HG02759 (cell line): ENCODE data around the gene TMC2.
"Not testable (repeated sequence)": the region's sequence is repeated elsewhere in the genome, so short reads cannot be mapped to it uniquely, and the experiment has no call there.

Experiments
- ATAC-seq: cut with Tn5 transposase; IDR thresholded peaks from one replicate; pipeline ENCODE4 v1.9.1; 2021; ENCODE audit warnings: mild to moderate bottlenecking, moderate library complexity; ENCODE audit not compliant: unreplicated experiment

TMC2 gene

DNA sequence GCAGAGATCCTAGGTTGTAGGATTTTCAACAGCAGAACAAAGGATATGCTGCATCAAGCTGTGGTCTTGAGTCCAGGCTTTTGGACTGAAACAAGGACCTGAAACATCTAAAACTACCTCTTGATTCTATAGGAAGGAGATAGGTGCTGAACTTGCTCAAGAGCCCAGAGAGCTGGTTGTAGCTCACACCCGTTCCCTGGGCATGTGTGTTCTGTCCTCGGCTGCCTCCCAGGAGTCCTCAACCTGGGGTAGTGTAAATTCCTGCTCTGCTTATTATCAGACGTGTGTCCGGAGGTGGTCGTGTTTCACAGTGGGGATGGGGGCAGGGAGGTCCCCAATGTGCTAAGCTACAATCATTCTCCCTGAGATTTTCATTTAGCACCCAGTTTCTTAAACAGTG, 120.9 kb downstream of the TMC2 start:
- ATAC-seq = no peak

DNA sequence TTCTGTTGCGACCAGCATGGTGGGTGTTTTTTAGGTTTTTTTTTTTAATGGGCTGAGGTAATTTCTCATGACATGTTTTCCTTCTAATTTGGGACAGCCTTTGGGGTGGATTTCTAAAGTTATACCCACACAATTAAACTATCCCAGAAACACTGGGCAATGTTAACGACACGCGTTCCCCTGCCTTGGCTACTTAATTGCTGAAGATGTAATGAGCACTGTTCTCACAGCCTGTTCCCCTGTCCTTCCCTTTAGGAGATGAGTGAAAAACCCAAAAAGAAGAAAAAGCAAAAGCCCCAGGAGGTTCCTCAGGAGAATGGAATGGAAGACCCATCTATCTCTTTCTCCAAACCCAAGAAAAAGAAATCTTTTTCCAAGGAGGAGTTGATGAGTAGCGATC, 121.3 kb downstream of the TMC2 start:
- ATAC-seq = no peak

DNA sequence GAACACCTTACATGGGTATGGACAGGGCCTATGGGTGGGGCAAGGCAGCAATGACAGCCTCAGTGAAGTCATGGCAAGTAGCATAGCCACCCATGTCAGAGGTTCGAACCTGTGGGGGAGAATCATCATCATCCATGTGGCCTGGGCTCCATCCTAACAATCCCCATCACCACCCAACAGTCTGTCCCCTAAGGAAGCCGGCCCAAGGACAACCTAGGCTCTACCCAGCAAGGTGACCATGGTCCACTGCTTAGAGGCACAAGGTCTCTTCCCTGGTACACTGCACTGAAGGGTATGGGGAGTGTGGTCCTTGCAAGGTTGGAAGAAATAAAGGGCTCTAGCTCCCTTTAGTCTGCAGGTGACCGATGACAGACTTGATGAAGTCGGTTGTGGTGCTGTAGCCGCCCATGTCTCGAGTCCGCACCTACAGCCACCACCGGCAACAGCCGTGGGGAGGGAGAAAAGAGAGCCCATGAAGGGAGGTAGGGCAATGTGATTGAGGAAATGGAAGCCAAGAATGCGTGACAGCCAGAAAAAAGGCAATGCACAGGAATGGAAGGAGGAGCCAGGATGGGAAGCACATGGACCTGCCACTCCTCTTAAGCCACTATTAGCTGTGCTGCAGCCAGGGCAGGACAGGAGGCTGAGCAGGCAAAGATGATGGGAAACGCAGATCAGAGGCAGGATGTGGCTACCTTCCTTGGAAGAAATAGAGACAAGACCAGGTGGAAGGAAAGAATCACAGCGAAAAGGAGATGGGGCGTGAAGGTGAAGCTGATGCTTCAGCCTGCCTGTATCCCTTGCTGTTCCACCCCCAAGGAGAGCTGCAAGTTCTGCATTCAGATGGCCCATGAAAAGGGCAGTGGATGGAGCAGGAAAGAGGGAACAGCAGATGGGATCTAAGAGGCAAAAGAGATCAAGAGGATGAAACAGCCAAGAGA, 122.3 kb downstream of the TMC2 start:
- no peak for ATAC-seq

DNA sequence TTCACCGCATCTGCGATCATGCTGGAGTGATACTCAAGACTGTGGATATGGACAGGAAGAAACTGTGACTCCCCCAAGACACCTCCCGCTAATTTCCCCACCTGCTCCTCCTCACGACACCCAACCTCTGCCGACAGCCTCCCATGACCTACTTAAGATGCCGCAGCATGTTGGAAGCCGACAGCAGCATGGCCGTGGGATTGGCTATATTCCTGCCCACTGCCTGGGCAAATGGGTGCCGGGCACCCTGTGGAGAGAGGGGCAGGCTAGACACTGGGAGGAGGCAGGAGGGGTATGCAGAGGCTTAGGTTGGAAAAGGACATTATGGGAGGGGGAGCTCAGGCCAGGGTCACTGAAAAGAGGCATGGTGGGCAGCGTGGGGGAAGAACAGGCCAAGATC, 123.2 kb downstream of the TMC2 start:
- ATAC-seq = no peak

DNA sequence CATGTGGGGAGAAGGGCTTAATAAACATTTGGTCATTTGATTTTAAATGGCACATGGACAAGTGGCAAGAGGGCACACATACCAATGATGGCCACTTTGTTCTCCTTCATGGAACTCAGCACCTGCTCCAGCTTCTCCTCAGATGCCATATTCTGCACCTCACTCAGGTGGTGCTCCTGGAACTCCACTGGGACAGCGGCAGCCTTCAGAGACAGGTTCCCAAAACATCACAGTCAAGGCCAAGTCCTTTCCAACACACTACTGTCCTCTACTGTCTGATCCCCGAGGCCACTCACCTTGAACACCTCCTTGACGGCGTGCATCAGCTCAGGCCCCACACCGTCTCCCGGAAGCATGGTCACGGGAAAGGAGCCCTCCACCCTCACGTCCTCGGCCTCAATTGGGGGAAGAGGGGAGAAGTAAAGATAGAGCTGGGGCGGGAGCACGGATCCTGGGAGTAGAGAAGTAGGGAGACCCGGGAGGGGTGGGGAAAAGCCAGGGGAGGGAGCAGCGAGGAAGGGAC, 127.1 kb downstream of the TMC2 start:
- ATAC-seq = no peak

DNA sequence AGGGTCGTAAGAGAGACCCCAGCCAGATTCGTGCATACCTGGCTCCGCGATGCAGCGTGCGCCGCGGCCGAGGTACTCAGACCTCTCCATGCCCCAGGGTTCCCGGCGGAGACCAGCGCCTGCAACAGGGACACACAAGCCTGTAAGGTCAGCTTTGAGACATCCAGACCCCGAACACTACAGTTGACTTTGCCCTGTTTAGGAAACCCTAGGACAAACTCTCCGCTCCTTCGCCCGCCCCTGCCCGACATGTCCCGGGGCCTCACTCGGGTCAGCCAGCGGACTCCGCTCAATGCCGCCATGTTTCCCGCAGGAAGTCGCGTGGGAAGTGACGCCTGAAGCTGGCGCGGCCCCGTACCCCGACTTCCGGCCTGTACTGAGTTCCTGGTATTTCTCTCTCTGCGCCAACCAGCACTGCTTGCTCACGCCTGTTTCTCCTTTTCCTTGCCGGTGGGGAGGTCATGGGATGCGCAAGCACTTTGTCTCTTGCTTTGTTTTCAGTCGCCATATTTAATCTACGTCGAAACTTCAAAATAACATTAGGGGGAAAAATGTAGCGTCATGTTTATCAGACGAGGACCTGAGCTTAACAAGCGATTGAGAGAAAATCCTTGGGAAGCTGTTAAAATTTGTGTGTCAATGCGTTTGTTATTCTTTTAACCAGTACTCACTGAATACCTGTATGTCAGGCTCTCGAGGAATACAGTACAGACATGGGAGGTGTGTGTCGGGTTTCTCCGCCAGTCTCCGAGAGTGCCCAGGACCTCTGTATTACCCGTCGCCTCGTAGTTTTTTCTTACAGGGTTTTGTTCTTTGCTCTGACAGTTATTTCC, 127.7 kb downstream of the TMC2 start, which contains the start of gene IDH3B:
IDH3B (minus strand) TSS at position 330 of the 833 bp plus-strand sequence; CDS start at position 302, 28 bp downstream.
- peak; percentile 97 for ATAC-seq

DNA sequence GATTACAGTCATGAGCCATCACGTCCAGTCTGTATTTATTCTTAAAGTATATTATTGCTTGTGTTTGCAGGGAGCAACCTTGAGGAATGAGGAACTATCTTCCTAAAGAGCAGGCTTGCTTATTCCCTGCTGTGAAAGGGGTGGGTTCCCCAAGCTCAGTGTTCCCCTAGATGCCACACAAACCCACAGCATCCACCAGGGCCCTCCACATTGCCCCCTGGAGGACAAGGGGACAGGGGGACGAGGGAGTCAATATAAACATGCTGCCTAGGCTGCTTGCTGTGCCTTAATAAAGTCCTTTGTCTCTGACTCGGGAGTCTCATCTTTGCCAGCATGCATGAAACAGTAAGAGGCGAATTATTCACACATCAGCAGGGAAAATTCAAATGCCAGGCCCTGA, 135.6 kb downstream of the TMC2 start:
- ATAC-seq = no peak

DNA sequence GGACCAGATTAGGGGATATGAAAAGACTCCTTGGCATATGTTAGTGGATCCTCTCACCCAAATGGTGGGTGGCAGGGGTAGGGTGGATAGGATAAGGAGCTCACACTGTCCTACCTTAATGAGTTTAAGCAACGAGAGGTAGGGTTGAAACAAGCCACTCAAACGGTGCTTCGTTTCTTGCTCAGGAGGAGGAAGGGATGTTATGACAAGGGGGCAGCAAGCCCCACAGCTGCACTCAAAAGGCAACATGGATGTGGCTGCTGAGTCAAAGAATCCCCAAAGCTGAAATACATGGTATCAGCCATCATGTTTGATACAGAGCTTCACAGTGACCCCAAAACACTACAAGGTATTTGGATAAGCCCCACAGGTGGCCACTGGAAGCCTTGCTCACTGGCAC, 136.1 kb downstream of the TMC2 start:
- ATAC-seq = no peak

DNA sequence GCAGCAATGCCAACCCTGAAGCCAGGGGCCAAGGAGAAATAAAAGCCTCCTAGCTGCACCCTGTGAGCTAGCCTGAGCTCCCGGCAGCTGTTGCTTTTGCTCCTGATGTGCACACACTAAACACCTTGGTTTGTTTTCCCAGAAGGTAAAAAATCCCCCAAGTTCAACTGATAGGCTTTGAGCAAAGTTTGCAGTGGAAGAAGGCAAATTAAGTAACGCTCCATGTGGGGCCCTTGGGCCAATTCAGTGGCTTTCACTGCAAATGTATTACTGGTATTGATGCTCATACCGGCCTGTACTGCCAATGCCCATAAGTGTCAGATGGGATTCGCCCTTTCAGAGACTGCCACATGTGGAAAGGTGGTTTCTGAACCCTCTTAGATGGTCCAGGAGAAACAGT, 137.1 kb downstream of the TMC2 start:
- ATAC-seq = no peak

DNA sequence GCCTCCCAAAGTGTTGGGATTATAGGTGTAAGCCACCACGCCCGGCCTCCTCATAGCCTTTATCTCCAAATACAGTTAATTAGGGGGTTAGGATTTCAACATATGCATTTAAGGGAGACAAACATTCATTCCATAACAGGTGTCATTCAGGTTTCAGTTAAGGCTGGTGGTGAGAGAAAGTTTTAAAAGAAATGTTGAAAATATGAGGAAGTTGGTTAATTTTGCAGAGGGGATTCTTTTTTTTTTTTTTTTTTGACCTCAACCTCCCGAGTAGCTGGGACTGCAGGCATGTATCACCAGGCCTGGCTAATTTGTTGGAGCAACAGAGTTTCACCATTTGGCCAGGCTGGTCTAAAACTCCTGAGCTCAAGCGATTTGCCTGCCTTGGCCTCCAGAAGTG, 143.7 kb downstream of the TMC2 start:
- ATAC-seq = no peak

DNA sequence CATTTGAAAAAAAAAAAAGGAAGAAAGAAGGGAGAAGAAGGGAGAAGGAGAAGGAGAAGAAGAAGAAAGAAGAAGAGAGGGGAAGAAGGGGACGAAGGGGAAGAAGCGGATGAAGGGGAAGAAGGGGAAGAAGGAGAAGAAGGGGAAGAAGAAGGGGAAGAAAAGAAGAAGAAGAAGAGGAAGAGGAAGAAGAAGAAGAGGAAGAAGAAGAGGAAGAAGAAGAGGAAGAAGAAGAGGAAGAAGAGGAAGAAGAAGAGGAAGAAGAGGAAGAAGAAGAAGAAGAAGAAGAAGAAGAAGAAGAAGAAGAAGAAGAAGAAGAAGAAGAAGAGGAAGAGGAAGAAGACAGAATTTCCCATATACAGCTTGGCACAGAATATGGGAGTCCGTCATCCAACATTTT, 145.7 kb downstream of the TMC2 start:
- not testable (repeated sequence) for ATAC-seq

DNA sequence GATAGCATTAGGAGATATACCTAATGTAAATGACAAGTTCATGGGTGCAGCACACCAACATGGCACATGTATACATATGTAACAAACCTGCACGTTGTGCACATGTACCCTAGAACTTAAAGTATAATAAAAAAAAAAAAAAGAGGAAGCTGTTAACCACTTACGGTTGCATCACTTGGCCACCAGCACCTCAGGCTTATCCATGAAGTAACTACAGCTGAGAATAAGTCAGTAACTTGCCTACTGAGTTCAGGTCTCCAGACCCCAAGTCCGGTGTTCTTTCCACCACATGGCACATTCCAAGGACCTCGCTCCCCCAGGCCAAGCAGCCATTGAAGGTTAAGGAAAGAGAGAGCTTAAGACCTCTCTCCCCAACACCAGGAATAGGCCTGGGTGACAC, 148.4 kb downstream of the TMC2 start:
- ATAC-seq = not testable (repeated sequence)

DNA sequence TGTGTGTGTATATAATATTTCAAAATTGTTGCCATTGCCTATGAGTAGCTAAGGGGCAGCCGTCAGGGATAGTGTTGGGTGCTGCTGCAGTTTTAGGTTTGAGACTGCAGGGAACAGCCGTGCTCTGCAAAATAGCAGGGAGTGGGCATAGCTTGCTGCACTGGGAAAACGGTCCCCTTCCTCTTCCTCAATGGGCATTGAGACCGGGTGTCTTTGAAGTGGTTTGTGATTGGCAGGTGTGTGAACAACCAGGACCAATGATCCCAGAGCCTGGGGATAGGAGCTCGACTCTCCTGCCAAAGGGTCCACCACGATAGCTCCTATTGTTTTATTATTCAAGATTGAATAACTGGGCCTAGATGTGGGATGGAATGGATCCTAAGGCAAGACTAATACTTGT, 151.1 kb downstream of the TMC2 start:
- no peak for ATAC-seq

DNA sequence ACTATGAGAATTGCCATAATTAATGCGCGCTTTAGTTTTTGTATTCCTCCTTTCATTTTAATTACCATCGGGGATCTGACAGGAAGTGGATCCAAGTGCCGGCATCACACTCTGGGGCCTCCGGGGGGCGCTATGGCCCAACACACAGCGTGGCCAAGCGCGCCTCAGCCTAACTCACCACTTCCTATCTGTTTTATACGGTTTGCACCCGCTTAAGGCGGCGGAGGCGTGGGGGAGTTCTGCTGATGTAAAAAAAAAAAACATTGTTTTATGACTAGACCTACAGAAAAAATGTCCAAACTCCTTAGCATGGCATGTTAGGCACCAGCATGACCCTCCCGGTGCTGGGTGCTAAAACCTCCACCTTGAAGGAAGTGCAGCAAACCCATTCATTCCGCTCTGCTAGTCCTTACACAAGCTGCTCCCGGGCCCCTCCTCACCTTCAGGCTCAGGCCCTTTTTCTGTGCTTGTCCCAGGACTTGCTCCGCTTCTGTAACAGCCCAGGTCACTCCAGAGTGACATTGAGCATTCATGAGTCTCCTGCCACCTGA, 151.7 kb downstream of the TMC2 start:
- ATAC-seq = no peak

DNA sequence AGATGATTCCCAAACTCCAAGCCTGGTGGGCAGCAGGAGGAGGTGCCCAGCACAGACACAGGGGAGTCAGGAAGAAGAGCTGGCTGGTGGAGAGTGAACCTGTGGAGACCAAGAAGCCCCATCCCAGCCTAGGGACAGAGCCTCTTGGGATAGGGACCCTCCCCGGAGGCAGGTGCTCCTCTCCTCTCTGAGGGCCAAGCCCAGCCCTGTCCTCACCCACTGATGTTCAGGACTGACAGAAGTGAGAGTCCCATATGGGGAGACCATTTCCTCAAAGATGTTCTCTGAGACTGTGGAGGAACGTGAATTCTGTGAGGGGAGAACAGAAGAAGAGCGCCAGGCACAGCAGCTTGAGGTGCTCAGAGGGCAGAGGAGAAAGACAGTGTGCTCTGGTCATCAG, 153.8 kb downstream of the TMC2 start:
- no peak for ATAC-seq

DNA sequence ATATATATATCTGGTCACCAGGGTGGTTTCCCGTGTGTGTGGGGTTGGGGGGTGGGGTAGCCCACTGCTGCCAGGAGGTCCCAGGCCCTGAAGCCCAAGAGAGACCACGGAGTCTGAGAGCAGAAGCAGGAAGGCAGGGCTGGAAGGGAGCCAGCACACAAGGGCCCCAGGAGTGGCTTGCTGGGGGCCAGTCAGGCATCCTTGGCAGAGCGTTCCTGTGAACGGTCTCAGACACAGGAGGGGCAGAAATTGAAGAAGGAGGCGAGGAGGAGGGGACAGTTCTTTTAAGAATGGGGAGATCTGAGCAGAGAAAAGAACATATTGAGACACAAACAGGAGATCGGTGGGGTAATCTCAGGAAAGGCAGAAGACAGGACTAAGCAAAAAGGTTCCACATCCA, 154.3 kb downstream of the TMC2 start:
- no peak for ATAC-seq

DNA sequence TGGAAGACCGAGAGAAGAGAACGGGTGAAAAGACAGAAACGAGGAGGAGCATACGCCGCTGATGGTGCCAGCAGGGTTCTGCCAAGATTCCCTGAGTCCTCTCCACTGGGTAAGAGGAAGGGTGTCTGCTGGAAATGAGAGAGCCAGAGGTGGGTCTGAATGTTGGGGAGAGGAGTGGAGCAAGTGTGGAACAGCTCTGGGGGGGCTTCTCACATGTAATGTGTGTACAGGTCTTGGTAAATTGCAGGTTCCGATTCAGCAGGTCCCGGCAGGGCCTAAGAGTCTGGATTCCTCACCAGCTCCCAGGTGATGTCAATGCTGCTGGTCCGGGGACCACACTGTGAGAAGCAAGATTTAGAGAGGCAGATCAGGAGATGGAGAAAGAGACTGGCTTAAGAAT, 154.8 kb downstream of the TMC2 start:
- no peak for ATAC-seq
